HTR-8/SVneo (cell line): Measurements from ENCODE around the gene SCARB2.

Source experiments
- DNase-seq: peaks from one replicate; pipeline ENCODE4 v3.0.0; 2011; ENCODE audit warnings: low spot score, mixed read lengths; ENCODE audit not compliant: insufficient read length
- FAIRE-seq: peaks from 2 replicates; lab custom pipeline; 2011; peaks lifted over from hg19 to GRCh38; lab: Jason Lieb, UNC

SCARB2 gene

DNA sequence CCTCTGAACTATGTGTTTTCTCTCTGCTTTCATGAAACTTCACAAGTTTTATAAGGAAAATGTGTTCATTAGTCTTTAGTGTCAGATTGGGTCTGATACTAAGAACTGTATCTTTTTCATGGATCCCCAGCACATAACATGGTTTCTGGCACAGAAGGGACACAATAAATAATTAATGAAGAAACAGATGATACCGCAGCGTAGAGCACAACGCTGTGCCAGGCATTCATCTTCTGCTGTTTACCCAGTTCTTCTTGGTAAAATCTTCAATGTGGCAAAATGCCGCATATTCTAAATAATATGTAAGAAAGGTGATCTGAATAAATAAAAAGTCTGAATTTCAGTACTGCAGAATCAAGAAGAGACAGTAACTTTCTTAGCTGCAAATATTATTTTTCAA is 12.3 kb downstream of the SCARB2 start:
- no peak for FAIRE-seq
- no peak for DNase-seq

DNA sequence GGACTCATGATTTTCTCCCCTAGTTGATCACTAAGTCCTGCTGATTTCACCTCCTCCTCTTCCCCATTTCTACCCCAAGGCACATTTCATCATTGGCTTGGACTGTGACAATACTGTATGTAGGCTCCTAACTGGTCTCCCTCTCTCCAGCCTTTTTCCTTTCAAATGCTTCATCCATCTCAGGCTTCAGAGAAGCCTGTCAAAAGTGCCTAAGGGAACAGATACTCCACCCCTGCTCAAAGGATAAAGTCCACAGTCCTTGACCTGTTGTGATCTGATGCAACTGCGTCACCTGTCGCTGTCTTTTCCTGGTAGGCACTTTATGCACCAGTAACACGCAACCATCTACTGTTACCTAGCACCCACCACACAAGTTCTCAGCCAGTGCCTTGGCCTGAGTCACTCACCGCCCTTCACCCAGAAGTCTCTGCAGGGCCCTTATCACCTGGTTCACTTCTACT is 12.8 kb downstream of the SCARB2 start:
- DNase-seq (no peak), FAIRE-seq (no peak)

DNA sequence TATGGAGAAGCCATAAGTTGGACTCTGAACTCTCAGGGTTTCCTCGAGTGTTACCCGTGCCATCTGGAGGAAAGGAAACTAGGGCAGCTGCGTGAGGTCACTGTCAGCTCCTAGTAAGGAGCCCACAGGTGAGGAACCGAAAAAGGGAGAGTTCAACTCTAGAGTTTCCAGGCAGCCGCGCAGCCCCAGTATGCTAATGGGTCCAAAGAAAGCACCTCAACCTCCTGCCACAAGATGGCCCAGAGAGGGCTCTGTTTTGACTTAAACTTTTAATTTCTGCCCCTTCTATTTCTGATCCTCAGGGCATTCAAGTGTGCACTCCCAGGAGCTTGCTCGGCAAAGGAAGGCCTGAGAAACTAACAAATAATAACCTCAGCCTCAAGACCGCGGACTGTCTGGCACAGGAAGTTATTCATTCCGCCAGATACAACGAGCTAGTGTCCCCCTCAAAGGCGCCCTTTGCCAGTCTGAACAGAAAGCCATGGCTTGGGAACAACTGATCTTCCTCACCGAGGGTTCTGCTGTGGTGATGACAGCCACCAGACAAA is 13.9 kb downstream of the SCARB2 start:
- DNase-seq: no peak

DNA sequence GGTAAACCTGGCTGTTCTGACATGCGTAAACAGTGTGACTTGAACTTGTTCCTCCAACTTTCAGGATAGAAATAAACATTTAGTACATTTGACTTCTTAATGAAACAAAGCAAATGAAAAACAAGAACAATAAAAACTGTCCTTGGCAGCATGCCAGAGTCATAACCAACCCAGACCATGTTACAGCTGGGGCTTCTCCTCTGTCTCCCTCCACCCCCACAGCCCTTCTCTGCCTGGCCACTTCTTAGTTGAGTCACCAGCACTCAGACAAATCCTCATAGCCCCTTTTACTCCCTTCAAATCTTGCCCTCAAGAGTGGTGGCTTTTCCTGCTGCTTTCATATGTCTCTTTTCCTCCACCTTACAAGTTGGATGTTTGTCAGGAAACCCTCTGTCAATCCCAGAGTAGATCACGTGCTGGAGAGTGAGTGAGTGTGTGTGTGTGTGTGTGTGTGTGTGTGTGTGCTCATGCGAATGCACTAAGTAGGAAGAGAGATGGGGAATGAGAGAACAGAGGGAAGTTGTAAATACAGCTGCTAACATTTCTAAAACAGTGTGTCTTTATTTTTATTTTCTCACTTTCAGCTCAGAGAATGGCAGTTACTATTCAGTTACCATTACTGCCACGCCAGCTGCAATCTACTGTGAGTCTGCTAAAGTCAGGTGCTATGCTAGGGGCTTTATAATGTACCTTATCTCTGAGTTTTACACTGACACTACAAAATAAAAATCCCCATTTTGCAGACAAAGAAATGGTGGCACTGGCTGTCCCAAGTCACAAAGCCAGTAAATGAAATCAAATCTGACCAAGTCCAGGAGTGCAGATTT is 15.0 kb downstream of the SCARB2 start:
- DNase-seq: no peak
- no peak for FAIRE-seq

More for the DNA sequence above, 13.9 kb downstream of the SCARB2 start:
- FAIRE-seq: no peak

DNA sequence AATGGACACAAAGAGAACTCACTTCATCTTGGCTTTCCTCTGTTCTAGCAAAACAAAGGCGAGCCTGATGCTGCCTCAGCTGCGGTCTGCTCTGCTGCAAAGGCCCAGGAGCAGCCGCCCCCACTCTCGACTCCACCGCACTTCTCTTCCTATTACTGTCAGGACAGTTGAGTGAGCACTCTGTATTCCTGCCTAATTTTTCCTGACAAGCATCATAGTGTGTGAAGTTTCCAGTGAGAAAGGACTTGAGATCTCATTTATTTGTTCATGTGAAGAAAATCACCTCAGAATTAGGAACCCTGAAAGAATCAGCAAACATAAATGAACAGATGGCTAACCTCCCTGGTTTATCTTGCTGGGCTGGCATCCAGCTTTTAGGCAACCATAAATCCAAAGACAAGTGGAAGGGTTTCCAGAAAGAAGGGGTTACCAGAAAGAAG is 15.6 kb downstream of the SCARB2 start:
- DNase-seq (no peak), FAIRE-seq (no peak)

DNA sequence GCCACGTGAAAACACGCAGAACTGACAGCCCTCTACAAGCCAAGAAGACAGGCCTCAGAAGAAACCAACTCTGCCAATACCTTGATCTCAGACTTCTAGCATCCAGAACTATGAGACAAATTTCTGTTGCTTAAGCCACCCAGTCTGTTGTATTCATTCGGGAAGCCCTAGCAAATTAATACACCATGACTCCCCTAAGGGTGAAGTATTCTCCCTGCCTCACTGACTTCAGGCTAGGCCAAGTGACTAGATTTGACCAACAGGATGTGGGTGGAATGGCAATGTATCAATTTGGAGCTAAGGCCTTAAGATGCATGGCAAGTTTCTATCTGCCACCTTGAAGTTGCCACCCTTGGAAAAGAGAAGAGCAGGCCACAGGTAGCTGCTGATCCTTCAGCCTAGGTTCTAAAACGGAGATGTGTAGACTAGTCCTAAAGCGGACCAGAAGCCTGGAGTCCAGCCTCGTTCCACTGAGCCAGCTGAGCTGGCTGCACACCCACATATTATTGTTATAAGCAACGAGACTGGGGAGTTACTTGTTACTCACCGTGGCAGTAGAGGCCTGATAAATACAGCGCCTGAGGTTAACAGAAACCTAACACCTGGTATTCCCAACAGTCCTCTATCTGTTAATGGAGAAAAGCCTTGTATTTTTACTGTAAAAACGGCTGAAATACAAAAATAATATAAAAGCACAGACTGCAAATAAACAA is 16.4 kb downstream of the SCARB2 start:
- no peak for FAIRE-seq
- DNase-seq: no peak

DNA sequence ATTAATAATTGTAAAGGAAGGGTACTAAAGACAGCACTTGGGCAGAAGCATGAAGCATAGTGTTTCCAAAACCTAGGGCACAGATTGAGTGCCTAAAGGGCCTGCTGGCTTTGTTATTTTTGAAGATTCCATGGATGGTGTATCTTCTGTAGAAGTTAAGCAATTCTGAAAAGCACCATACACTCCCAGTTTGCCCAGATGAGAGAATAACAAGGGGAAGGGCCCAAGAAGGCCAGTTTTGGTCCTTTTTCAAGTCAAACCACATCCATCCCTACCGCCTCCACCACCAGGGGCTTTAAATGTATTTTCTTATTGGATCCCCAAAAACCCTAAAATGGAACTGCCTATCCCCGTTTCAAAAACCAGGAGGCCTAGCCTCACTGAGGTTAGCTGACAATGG is 17.2 kb downstream of the SCARB2 start:
- FAIRE-seq: no peak
- DNase-seq: no peak

DNA sequence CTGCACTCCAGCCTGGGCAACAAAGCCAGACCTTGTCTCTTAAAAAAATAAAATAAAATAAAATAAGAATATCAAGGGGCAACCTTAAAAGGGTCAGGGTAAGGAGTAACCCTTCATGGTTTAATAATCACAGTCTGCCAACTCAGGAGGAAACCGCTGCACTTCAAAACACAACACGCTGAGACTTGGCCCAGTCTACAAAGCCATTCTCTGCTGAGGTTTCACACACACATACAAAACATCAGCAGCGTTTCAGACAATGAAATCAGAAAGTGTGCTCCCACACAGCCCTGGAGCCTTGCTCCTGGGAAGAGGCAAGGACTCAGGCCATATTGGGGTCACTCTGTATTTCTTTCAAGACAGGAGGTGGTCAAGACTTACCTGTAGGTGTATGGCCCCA is 18.3 kb downstream of the SCARB2 start:
- no peak for FAIRE-seq

DNA sequence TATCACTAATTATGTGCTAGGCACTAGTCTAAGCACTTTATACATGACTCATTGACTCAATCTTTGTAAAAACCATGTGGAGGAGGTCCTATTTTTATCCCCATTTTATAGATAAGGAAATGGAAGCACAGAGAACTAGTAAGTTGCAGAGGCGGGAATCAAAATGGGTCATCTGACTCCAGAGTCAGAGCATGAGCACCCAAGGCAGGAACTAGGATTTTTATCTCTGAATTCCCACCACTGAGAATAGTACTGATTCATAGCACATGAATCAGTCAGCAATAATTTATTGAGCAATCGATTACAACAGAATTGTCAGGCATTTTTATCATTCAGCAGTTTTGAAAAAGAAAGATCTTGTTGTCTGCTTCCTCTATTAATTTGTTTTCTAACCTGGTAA is 19.3 kb downstream of the SCARB2 start:
- peak; percentile 47 for DNase-seq
- no peak for FAIRE-seq

More for the DNA sequence above, 18.3 kb downstream of the SCARB2 start:
- DNase-seq: no peak

DNA sequence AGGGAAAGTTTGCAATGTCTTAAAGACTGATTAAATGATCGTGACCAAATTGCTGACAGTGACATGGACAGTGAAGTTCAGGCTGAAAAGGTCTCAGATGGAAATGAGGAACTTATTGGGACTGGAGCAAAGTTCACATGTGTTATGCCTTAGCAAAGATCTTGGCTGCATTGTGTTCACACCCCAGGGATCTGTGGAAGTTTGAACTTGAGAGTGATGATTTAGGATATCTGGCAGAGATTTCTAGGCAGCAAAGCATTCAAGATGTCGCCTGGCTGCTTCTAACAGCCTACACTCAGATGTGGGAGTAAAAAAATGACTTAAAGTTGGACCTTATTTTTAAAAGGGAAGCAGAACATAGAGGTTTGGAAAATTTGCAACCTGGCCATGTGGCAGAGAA is 21.4 kb downstream of the SCARB2 start:
- no peak for DNase-seq
- no peak for FAIRE-seq

DNA sequence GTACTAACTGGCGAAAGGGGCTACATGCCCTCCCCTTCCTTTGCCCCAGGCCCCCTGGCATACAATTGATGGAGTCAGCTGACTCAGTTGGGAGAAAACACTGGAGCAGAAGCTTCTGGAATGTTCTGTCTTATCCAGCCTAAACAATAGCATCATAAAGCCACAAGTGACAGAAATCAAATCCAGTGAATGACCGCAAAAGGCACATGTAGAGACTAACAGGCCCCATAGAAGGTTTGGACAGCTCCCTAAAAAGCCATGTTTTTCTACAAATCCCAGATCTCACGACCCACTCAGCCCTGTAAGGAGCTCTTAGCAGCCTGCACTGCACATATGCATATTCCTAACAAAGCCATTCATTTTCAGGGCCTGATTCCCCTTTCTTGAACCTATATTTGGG is 25.1 kb downstream of the SCARB2 start:
- FAIRE-seq (no peak), DNase-seq (no peak)

DNA sequence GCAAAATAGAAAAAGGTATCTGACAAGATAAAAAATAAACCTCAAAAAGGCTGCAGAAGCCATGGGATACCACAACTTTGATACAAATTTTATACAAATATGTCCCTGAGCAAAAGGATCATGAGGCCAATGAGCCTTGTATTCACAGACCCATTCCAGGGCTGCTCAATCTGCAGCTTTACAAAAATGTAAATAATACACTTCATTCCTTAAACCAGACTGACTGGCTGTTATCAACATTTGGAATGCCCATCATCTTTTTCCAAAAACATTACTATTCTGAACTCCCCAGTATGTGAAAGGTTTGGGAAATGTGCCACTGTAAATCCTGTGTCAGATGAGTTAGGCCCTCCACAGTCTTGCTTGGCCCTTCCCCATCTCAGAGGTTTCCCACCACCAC is 25.5 kb downstream of the SCARB2 start:
- FAIRE-seq: no peak
- no peak for DNase-seq

DNA sequence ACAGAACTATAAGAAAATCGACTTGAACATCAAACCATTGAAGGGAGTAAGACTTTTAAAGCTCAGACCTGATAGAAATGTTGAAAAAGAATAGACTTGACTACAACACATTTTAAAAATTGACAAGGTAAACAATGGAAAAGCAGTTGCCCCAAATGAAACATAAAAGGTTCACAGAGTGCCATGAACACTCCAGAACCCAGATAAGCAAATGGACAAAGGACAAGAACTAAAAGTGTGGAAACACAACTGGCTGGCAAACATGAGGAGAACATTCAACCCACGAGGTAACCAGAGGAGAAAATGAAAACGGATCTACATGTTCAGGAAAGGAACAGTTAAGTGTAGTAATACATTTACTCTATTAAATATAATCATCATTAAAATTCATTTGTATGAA is 26.5 kb downstream of the SCARB2 start:
- FAIRE-seq: no peak
- no peak for DNase-seq

DNA sequence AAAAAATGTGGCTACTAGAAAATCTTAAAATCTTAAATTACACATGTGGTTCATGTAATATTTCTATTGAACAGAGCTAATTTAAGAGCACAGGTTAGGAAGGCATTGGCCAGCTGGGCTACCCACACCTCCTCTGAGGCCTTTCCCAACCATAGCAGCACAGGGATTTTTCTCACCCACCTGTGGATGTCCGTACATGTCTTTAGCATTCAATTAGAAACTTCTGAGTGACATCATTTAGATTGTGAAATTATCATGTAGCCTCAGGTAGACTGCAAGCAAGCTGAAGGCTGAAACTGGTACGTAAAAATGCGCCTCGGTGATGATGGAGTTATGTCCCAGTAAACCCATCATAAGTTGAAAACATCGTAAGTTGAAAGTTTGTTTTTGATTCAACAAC is 31.2 kb downstream of the SCARB2 start:
- FAIRE-seq (no peak), DNase-seq (no peak)

DNA sequence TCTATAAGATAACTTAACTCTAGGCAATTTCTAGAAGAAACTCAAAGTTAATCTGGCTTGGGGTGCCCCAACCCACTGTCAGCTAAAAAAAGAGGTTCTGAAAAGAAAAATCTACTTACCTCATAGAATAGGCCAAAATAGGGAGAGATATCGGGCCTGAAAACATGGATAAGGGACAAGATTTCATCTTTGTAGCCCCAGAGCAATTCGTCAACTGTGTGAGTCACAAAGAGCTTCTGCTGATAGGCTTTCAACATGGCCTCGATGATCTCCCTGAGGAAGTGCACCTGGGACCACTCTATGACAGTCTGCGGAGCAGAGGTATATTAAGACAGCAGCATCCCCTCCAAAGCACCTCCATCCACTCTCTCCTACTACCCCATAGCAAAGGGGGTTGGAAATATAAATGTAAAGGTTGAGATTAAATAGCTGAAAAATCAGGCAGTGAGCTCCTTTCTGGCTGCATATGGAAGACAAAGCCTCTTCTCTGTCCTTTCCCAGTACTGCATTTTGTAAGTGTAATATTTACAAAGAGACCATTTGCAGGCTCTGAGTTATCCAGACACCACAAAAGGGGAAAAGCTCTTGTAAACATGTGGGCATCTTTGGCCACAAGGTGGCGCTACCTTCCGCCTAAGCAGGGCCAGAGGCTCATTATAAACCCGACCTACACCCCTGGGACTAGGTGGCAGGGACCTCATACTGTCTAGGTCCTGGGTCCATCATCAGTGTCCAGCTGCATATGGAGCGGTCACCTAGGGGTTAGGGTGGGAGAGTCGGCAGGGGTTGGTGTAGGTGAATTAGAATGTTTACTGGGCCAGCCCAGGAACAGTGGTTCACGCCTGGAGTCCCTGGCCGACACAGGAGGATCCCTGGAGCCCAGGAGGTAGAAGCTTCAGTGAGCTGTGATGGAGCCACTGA is 34.0 kb downstream of the SCARB2 start:
- DNase-seq (peak; percentile 69), FAIRE-seq (no peak)

DNA sequence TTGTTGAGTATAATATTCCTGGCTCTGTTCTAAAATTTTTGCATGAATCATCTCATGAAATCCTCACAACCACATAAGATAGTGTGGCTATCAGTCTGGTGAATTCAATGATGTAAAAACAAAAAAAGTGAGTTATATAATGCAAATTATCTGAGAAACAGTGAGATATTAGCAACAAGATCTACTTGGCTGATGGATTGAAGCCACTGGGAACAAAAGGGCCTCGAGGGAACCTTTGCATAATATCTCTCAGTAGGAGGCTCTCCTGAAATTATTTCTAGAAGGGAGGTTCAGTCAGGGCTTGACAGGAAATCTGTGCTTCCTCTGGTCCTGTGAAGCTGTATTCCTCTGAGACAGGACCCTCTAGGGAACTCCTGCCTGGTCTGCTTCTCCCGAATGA is 35.3 kb downstream of the SCARB2 start:
- DNase-seq (no peak), FAIRE-seq (no peak)

DNA sequence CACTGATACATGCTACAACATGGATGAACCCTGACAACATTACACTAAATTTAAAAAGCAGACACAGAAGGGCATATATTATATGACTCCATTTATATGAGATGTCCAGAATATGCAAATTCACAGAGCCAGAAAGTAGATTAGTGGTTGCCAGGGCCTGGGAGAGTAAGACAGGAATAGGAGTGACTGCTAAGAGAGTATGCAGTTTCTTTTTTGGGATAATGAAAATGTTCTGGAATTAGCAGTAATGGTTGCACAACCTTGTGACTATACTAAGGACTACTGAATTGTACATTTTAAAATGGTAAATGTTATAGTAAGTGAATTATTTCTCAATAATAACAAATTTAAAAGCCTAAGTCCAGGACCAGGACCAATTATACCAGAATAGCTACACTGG is 35.9 kb downstream of the SCARB2 start:
- FAIRE-seq (no peak), DNase-seq (no peak)

DNA sequence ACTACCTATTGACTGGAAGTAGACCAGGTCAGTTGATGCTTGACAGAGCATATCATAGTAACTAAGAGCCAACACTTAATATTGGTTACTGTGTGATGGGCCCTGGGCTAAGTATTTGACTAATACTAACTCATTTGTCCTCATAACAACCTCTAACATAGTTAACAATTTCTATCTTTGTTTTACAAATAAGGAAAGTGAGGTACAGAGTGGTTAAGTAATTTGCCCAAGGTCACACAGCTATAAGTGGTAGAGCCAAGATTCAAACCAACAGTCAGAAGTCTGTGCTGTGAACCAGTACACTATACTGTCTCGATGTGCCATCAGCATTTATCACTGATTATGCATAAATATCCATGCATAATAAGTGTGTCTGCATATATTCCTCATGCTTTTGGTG is 38.3 kb downstream of the SCARB2 start:
- DNase-seq (no peak), FAIRE-seq (no peak)

DNA sequence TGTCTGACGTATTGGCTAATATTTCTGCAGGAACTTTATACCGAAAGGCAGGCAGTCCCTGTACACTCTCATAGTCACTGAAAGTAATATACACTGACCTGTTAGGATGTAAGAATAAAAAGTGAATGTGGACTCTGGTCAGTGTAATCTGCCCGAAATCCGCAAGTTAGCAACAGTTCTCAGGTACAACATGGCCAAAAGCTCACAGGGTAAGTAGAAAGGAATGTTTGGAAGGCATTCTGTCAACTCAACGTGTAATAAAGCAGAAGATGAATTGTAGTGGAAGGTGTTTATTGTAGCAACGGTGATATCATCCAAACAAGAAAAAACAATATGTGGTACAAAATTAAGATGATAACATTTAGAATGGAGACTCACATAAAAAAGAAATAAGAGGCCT is 39.4 kb downstream of the SCARB2 start:
- DNase-seq (no peak), FAIRE-seq (no peak)

DNA sequence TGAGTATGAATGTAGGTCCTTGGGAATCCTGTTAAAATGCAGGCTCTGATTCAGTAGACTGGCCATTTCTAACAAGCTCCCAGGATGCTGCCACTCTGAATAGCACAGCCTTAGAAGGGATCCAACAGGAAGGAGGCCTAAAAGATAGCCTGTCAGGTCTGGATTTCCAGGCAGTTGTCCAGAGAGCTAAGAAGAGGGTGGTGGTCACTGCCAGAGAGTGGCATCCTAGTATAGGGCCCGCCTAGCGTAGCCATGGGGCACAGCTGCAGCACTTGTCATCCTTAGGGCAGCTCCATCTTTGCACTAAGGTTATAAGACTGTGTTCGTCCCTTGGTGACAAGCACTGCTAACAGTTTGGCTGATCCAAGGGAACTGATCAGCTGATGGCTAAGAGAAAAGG is 44.9 kb downstream of the SCARB2 start:
- DNase-seq (no peak), FAIRE-seq (no peak)
